Ovary (tissue), 3 donors: ENCODE results near the gene CPPED1.

Experiments
- CTCF ChIP-seq, 3 donors: fragments of 450-650 bp in 2 of 3; fragments of 200-600 bp in 1 of 3; IDR thresholded peaks; one replicate each; pipeline versions ENCODE4 v1.5.1 to v1.8.0; 2016 to 2022; ENCODE audit warnings: antibody characterized with exemption in 3 of 3, mild to moderate bottlenecking in 1 of 3
- POLR2A ChIP-seq: fragments of 450-650 bp; IDR thresholded peaks from one replicate; pipeline ENCODE4 v1.6.1; 2017; ENCODE audit warnings: antibody characterized with exemption, mild to moderate bottlenecking, moderate library complexity
- donor health status: DM: no; HTN: no; CAD: no.

GRCh38 chr16:12658506-12658905, 145.2 kb downstream of the CPPED1 start:
- no peak for TF ChIP-seq CTCF (IDR thresholded peaks at IDR 0.05)
- no peak for TF ChIP-seq POLR2A
